ENCODE data around the gene IL1RAPL2.

DNA sequence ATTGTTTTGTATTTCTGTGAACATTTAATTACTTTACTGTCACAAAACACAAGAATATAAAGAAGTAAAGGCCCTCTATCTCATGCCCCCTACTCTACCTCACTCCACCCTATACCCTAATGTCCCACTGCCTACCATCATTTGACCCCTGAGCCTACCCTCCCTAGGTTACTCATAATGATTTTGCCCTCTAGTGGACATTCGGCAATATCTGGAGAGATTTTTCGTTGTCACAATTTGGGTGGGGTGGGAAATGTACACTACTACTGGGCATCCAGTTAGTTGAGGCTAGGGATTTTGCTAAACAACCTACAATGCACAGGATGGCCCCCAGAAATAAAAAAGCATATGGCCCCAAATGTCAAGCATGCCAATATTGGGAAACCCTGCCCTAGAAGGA lies 644.3 kb downstream of the IL1RAPL2 start:
- TF ChIP-seq, protein P1, sequence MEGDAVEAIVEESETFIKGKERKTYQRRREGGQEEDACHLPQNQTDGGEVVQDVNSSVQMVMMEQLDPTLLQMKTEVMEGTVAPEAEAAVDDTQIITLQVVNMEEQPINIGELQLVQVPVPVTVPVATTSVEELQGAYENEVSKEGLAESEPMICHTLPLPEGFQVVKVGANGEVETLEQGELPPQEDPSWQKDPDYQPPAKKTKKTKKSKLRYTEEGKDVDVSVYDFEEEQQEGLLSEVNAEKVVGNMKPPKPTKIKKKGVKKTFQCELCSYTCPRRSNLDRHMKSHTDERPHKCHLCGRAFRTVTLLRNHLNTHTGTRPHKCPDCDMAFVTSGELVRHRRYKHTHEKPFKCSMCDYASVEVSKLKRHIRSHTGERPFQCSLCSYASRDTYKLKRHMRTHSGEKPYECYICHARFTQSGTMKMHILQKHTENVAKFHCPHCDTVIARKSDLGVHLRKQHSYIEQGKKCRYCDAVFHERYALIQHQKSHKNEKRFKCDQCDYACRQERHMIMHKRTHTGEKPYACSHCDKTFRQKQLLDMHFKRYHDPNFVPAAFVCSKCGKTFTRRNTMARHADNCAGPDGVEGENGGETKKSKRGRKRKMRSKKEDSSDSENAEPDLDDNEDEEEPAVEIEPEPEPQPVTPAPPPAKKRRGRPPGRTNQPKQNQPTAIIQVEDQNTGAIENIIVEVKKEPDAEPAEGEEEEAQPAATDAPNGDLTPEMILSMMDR (IDR thresholded peaks at IDR 0.05), result peak in 2 of 12 donors; percentile 6 to 11
- no peak for TF ChIP-seq POLR2A (IDR thresholded peaks at IDR 0.05)

Data from heart left ventricle (tissue), 13 donors.